Measurements from ENCODE around the gene KRT13.

KRT13 gene

GRCh38 chr17:41494524-41494923, 10.9 kb downstream of the KRT13 start:
- DNase-seq (ENCODE audit: low spot score), result peak; percentile 47

- DNase-seq (ENCODE audit: low spot score), result peak; percentile 75
Measured at GRCh38 chr17:41492771-41493170, 12.6 kb downstream of the KRT13 start.

GRCh38 chr17:41492351-41492750, 13.1 kb downstream of the KRT13 start:
- DNase-seq (ENCODE audit: low spot score), result no peak

GRCh38 chr17:41491476-41491875, 13.9 kb downstream of the KRT13 start:
- no peak for DNase-seq (ENCODE audit: low spot score)

- DNase-seq (ENCODE audit: low spot score), result peak; percentile 44
Measured at GRCh38 chr17:41490000-41490990, 15.1 kb downstream of the KRT13 start.

- no peak for DNase-seq (ENCODE audit: low spot score)
Measured at GRCh38 chr17:41489531-41489930, 15.9 kb downstream of the KRT13 start, which contains the start of gene KRT36. KRT36 (minus strand) TSS chr17:41489910; CDS start chr17:41489864, 46 bp downstream.

- no peak for DNase-seq (ENCODE audit: low spot score)
Measured at GRCh38 chr17:41486809-41487530, 18.4 kb downstream of the KRT13 start.

- DNase-seq (ENCODE audit: low spot score), result no peak
Measured at GRCh38 chr17:41486316-41486715, 19.1 kb downstream of the KRT13 start.

GRCh38 chr17:41484920-41485904, 20.2 kb downstream of the KRT13 start:
- no peak for DNase-seq (ENCODE audit: low spot score)

- DNase-seq (ENCODE audit: low spot score), result no peak
Measured at GRCh38 chr17:41483991-41484826, 21.2 kb downstream of the KRT13 start.

GRCh38 chr17:41483531-41483930, 21.9 kb downstream of the KRT13 start:
- no peak for DNase-seq (ENCODE audit: low spot score)

- DNase-seq (ENCODE audit: low spot score), result no peak
Measured at GRCh38 chr17:41481036-41481435, 24.4 kb downstream of the KRT13 start, which contains the start of gene KRT35. KRT35 (minus strand) TSS chr17:41481151; CDS start chr17:41481097, 54 bp downstream.

- no peak for DNase-seq (ENCODE audit: low spot score)
Measured at GRCh38 chr17:41480581-41480980, 24.8 kb downstream of the KRT13 start.

GRCh38 chr17:41480136-41480535, 25.3 kb downstream of the KRT13 start:
- no peak for DNase-seq (ENCODE audit: low spot score)

- DNase-seq (ENCODE audit: low spot score), result no peak
Measured at GRCh38 chr17:41478237-41478636, 27.2 kb downstream of the KRT13 start.

- DNase-seq (ENCODE audit: low spot score), result no peak
Measured at GRCh38 chr17:41476866-41477815, 28.3 kb downstream of the KRT13 start.

- DNase-seq (ENCODE audit: low spot score), result no peak
Measured at GRCh38 chr17:41475421-41475820, 30.0 kb downstream of the KRT13 start.

GRCh38 chr17:41474863-41475262, 30.5 kb downstream of the KRT13 start:
- DNase-seq (ENCODE audit: low spot score), result no peak

- DNase-seq (ENCODE audit: low spot score), result no peak
Measured at GRCh38 chr17:41468346-41468745, 37.1 kb downstream of the KRT13 start.
